Left lung (tissue), 10 donors: ENCODE data around the gene UBE3A. TPM values are rescaled to one million over a fixed set of nuclear protein-coding genes. Genes with fewer than 3 reads are reported as not detected.
"Not testable (repeated sequence)": the region's sequence is repeated elsewhere in the genome, so short reads cannot be mapped to it uniquely, and the experiment has no call there.

ENCODE experiments used
- ATAC-seq: fragments of 200-7000 bp; cut with Tn5 transposase; one replicate; pipeline ENCODE4 v1.9.1; 2020; ENCODE audit warnings: moderate library complexity
- DNase-seq, 4 donors: peaks; one replicate each; pipeline ENCODE4 v3.0.0-alpha.2; 2013 to 2020
- H3K27ac ChIP-seq, 2 donors: fragments of 200-600 bp; sonication (generic) in 1 of 2; one replicate each; pipeline versions ENCODE4 v1.5.0 to v1.8.0; 2020 to 2021
- H3K27me3 ChIP-seq, 2 donors: fragments of 200-600 bp; sonication (generic) in 1 of 2; one replicate each; pipeline versions ENCODE4 v1.5.0 to v1.8.0; 2020 to 2021
- H3K36me3 ChIP-seq, 2 donors: fragments of 200-600 bp; sonication (generic) in 1 of 2; one replicate each; pipeline versions ENCODE4 v1.5.0 to v1.8.0; 2020 to 2021
- H3K4me1 ChIP-seq, 2 donors: fragments of 200-600 bp; one replicate each; pipeline ENCODE4 v1.8.0; 2021
- H3K4me3 ChIP-seq, 2 donors: fragments of 200-600 bp; sonication (generic) in 1 of 2; one replicate each; pipeline versions ENCODE4 v1.5.0 to v1.8.0; 2020 to 2021; ENCODE audit warnings: mild to moderate bottlenecking in 1 of 2
- H3K9me3 ChIP-seq, 2 donors: fragments of 200-600 bp; sonication (generic) in 1 of 2; one replicate each; pipeline versions ENCODE4 v1.5.0 to v1.8.0; 2020 to 2021
- CTCF ChIP-seq, 2 donors: fragments of 200-600 bp; sonication (generic) in 1 of 2; IDR thresholded peaks; one replicate each; pipeline versions ENCODE4 v1.5.0 to v1.8.0; 2021; ENCODE audit warnings: antibody characterized with exemption in 2 of 2
- intact Hi-C, 2 donors: fragments of 100-400 bp; cut with DNase I; formaldehyde crosslinking; loops; one replicate each; pipeline versions ENCODE4 v1.11.2 to v1.14.2; 2022
- polyA plus RNA-seq, 6 donors: library from polyadenylated mRNA; unstranded; fragments of 120-200 nt; gene quantifications; one replicate each; pipeline ENCODE4 v1.2.1, GENCODE V29; 2013; ENCODE audit not compliant: insufficient read length in 6 of 6
- total RNA-seq, 2 donors: library from RNA; stranded (reverse); fragmentation: NEBNext Ultra II Directional; extraction: Animal tissue kit (Norgen Biotek cat#: 25700); gene quantifications; one replicate each; pipeline ENCODE4 v1.2.1, GENCODE V29; 2021
- donor health status: DM: no; HTN: yes; CAD: no.
- donor health status: DM: no; HTN: no; CAD: no.

The UBE3A gene
- total and polyA plus RNA-seq, 8 donors = 84.4 to 97.9 (median 90.3) TPM

- peak; percentile 50 for ATAC-seq
- intact Hi-C loops = no loop called here
- H3K9me3 ChIP-seq = peaks cover 0 to 3% of the 10 kb centered on the region in 2 donors
- no peaks in the 10 kb centered on the region for H3K27me3 ChIP-seq
- no peak overlapping the region for H3K4me3 ChIP-seq
- TF ChIP-seq CTCF (IDR thresholded peaks at IDR 0.05) = no peak
- H3K4me1 ChIP-seq = peaks cover 0 to 25% of the 10 kb centered on the region in 2 donors
- no peaks in the 10 kb centered on the region for H3K36me3 ChIP-seq
- H3K27ac ChIP-seq = peak overlapping the region in 1 of 2 donors; percentile 3
- no peak for DNase-seq
These were observed 22.1 kb downstream of the UBE3A start for GRCh38 chr15:25416693-25417092.

- H3K27ac ChIP-seq = no peak overlapping the region
- DNase-seq (no peak), ATAC-seq (no peak)
- H3K27me3 ChIP-seq = no peaks in the 10 kb centered on the region
- H3K4me1 ChIP-seq = peaks cover 0 to 34% of the 10 kb centered on the region in 2 donors
- H3K4me3 ChIP-seq = no peak overlapping the region
- intact Hi-C loops = no loop called here
- peaks cover 0 to 3% of the 10 kb centered on the region in 2 donors for H3K9me3 ChIP-seq
- H3K36me3 ChIP-seq = no peaks in the 10 kb centered on the region
- no peak for TF ChIP-seq CTCF (IDR thresholded peaks at IDR 0.05)
These were observed 23.1 kb downstream of the UBE3A start for GRCh38 chr15:25415707-25416106.

GRCh38 chr15:25415217-25415616 is 23.6 kb downstream of the UBE3A start:
- ATAC-seq (no peak), DNase-seq (no peak)
- Histone ChIP-seq H3K27me3 (no peaks in the 10 kb centered on the region), H3K36me3 (no peaks in the 10 kb centered on the region), H3K27ac (no peak overlapping the region), H3K4me1 (peaks cover 0 to 39% of the 10 kb centered on the region in 2 donors), H3K9me3 (peaks cover 0 to 3% of the 10 kb centered on the region in 2 donors), H3K4me3 (no peak overlapping the region)
- intact Hi-C loops = no loop called here
- TF ChIP-seq CTCF (IDR thresholded peaks at IDR 0.05) = no peak

GRCh38 chr15:25410649-25411048 is 28.2 kb downstream of the UBE3A start:
- peak; percentile 53 for ATAC-seq
- H3K36me3 ChIP-seq = no peaks in the 10 kb centered on the region
- intact Hi-C loops = no loop called here
- H3K27ac ChIP-seq = no peak overlapping the region
- peaks cover 0 to 54% of the 10 kb centered on the region in 2 donors for H3K4me1 ChIP-seq
- DNase-seq = no peak
- no peak for TF ChIP-seq CTCF (IDR thresholded peaks at IDR 0.05)
- no peaks in the 10 kb centered on the region for H3K27me3 ChIP-seq
- H3K9me3 ChIP-seq = no peaks in the 10 kb centered on the region
- no peak overlapping the region for H3K4me3 ChIP-seq

- ATAC-seq, H3K36me3 ChIP-seq, DNase-seq, H3K4me3 ChIP-seq, H3K27me3 ChIP-seq, H3K9me3 ChIP-seq, H3K27ac ChIP-seq, intact Hi-C loops: not testable (repeated sequence)
- peaks cover 0 to 52% of the 10 kb centered on the region in 2 donors for H3K4me1 ChIP-seq
These were observed 29.1 kb downstream of the UBE3A start for GRCh38 chr15:25409731-25410130.

- ATAC-seq = no peak
- Histone ChIP-seq H3K4me1 (peaks cover 0 to 51% of the 10 kb centered on the region in 2 donors), H3K4me3 (no peak overlapping the region), H3K36me3 (peaks cover 0 to 13% of the 10 kb centered on the region in 2 donors), H3K27ac (no peak overlapping the region), H3K27me3 (no peaks in the 10 kb centered on the region), H3K9me3 (no peaks in the 10 kb centered on the region)
- no peak for DNase-seq
- intact Hi-C loops = no loop called here
- no peak for TF ChIP-seq CTCF (IDR thresholded peaks at IDR 0.05)
These were observed 29.9 kb downstream of the UBE3A start for GRCh38 chr15:25408929-25409328.
